Mucosa of rectum (tissue), 2 donors: ENCODE results near the gene AZU1.
"Not testable (repeated sequence)": the region's sequence is repeated elsewhere in the genome, so short reads cannot be mapped to it uniquely, and the experiment has no call there.

Source experiments
- H3K27ac ChIP-seq, 2 donors: one replicate each; pipeline ENCODE4 v1.7.0; 2013; ENCODE audit warnings: inconsistent platforms in 2 of 2, low read depth in 2 of 2, low read length in 2 of 2
- H3K27me3 ChIP-seq, 2 donors: one replicate each; pipeline ENCODE4 v1.7.0; 2013; ENCODE audit warnings: low read length in 2 of 2; ENCODE audit not compliant: control insufficient read depth in 2 of 2, insufficient read depth in 2 of 2
- H3K36me3 ChIP-seq, 2 donors: one replicate each; pipeline ENCODE4 v1.7.0; 2013; ENCODE audit warnings: low read length in 2 of 2; ENCODE audit not compliant: control insufficient read depth in 2 of 2, insufficient read depth in 2 of 2
- H3K4me1 ChIP-seq, 2 donors: one replicate each; pipeline ENCODE4 v1.7.0; 2013; ENCODE audit warnings: low read length in 2 of 2, mild to moderate bottlenecking in 1 of 2; ENCODE audit not compliant: control insufficient read depth in 2 of 2, insufficient read depth in 2 of 2
- H3K4me3 ChIP-seq, 2 donors: one replicate each; pipeline ENCODE4 v1.7.0; 2013; ENCODE audit warnings: low read length in 2 of 2
- H3K9ac ChIP-seq, 2 donors: one replicate each; pipeline ENCODE4 v1.7.0; 2013; ENCODE audit warnings: low read length in 2 of 2, low read depth in 1 of 2, mild to moderate bottlenecking in 1 of 2
- H3K9me3 ChIP-seq, 2 donors: one replicate each; pipeline ENCODE4 v1.7.0; 2013; ENCODE audit warnings: low read length in 2 of 2; ENCODE audit not compliant: control insufficient read depth in 2 of 2
- donor health status: healthy.
- donor health status: Normal muscosa, but diverticular disease.

Gene AZU1

DNA sequence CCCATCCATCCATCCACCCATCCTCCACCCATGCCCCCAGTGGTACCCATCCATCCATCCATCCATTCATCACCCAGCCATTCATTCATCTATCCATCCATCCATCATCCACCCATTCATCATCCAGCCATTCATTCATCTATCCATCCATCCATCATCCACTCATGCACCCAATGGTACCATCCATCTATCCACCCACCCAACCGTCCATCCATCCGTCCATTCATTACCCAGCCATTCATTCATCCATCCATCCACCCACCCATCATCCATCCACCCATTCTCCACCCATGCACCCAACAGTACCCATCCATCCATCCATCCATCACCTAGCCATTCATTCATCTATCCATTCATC, 11.2 kb upstream of the AZU1 start:
- no peak overlapping the region for H3K4me3 ChIP-seq
- H3K36me3 ChIP-seq, result peaks cover 5 to 6% of the 10 kb centered on the region in 2 donors
- no peaks in the 10 kb centered on the region for H3K27me3 ChIP-seq
- no peak overlapping the region for H3K27ac ChIP-seq
- no peaks in the 10 kb centered on the region for H3K4me1 ChIP-seq
- no peaks in the 10 kb centered on the region for H3K9me3 ChIP-seq
- H3K9ac ChIP-seq, result no peak overlapping the region

DNA sequence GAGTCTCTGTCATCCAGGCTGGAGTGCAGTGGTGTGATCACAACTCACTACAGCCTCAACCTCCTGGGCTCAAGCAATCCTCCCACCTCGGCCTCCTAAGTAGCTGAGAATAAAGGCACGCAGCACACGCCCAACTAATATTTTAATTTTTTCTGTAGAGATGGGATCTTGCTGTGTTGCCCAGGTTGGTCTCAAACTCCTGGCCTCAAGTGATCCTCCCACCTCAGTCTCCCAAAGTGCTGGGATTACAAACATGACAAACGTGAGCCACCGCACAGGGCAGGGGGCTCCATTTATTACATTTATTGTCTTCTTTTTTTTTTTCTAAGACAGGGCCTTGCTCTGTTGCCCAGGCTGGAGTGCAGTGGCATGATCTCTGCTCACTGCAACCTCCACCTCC, 7.4 kb upstream of the AZU1 start:
- H3K27me3 ChIP-seq, H3K9me3 ChIP-seq, H3K36me3 ChIP-seq: not testable (repeated sequence)

DNA sequence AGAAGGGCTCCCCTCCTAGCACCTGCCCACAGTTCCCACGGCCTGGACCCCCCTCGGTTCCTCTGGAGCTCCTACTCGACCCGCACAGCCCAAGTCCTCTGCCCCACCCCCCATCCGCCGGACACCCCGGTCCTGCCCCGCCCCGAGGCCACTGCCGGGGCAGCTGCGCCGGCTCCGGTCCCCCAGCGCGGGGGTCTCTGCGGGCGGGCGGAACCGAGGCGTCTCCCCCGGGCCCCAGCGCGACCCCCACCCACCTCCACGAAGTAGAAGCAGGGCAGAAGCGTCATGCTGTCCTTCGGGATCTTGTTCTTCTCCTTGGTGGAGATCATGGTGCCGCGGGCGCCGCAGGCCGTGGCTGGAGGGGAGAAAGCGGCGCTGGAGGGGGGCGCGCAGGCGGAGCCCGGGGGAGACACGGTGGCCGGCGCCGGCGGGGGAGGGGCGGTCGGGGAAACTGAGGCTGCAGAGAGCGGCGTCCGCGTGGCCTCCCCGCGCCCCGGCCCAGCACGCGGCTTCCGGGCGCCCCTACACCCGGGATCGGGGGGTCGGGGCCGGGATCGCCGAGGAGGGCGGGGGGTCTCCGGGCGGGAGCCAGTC, 6.3 kb upstream of the AZU1 start:
- Histone ChIP-seq H3K27ac (no peak overlapping the region), H3K4me3 (no peak overlapping the region), H3K4me1 (peaks cover 0 to 2% of the 10 kb centered on the region in 2 donors), H3K9me3 (no peaks in the 10 kb centered on the region), H3K27me3 (peaks cover 2 to 5% of the 10 kb centered on the region in 2 donors), H3K9ac (no peak overlapping the region), H3K36me3 (no peaks in the 10 kb centered on the region)

More for the DNA sequence above, 7.4 kb upstream of the AZU1 start:
- not testable (repeated sequence) for H3K4me3 ChIP-seq, H3K9ac ChIP-seq, H3K27ac ChIP-seq, H3K4me1 ChIP-seq

GRCh38 chr19:821825-822503, 5.7 kb upstream of the AZU1 start, which contains the start of gene PLPPR3:
Gene PLPPR3, minus strand, starts transcription at chr19:821955. Its CDS starts 396 bp downstream, at chr19:821559.
- Histone ChIP-seq H3K4me3 (no peak within 1 kb of the TSS), H3K9me3 (no peaks in the 10 kb centered on the region), H3K4me1 (peaks cover 0 to 2% of the 10 kb centered on the region in 2 donors), H3K27me3 (peaks cover 2 to 5% of the 10 kb centered on the region in 2 donors), H3K9ac (no peak within 1 kb of the TSS), H3K36me3 (no peaks in the 10 kb centered on the region), H3K27ac (no peak within 1 kb of the TSS)

- H3K27ac ChIP-seq, result no peak overlapping the region
- H3K9me3 ChIP-seq, result no peaks in the 10 kb centered on the region
- H3K9ac ChIP-seq, result no peak overlapping the region
- no peak overlapping the region for H3K4me3 ChIP-seq
- H3K36me3 ChIP-seq, result no peaks in the 10 kb centered on the region
- H3K4me1 ChIP-seq, result peaks cover 0 to 2% of the 10 kb centered on the region in 2 donors
- peaks cover 2 to 7% of the 10 kb centered on the region in 2 donors for H3K27me3 ChIP-seq
These were observed 4.0 kb upstream of the AZU1 start for GRCh38 chr19:823565-824121.

GRCh38 chr19:824885-825284, 2.8 kb upstream of the AZU1 start:
- peaks cover 0 to 2% of the 10 kb centered on the region in 2 donors for H3K4me1 ChIP-seq
- no peak overlapping the region for H3K4me3 ChIP-seq
- H3K36me3 ChIP-seq, result no peaks in the 10 kb centered on the region
- H3K9me3 ChIP-seq, result no peaks in the 10 kb centered on the region
- H3K27ac ChIP-seq, result no peak overlapping the region
- no peak overlapping the region for H3K9ac ChIP-seq
- H3K27me3 ChIP-seq, result peaks cover 6 to 7% of the 10 kb centered on the region in 2 donors

DNA sequence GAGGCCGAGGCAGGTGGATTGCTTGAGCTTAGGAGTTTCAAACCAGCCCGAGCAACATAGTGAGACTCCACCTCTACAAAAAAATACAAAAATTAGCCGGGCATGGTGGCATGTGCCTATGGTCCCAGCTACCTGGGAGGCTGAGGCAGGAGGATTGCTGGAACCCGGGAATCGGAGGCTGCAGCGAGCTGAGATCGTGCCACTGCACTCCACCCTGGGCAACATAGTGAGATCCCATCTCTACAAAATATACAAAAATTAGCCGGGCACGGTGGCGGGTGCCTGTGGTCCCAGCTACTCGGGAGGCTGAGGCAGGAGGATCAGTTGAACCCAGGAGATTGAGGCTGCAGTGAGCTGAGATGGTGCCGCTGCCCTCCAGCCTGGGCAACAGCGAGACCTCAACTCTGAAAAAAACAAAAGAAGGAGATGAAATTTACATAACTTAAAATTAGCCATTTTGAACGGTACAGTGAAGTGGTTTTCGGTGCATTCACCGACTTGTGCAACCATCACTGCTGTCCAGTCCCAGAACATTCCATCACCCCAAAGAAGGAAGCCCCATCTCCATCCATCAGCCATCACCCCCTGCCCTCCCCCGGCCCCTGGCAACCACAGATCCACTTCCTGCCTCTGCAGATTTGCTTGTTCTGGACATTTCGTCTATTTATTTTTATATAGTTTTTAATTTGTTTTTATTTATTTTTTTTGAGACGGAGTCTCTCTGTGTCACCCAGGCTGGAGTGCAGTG, 1.6 kb upstream of the AZU1 start:
- H3K9me3 ChIP-seq, result no peaks in the 10 kb centered on the region
- peaks cover 9 to 13% of the 10 kb centered on the region in 2 donors for H3K27me3 ChIP-seq
- peaks cover 0 to 2% of the 10 kb centered on the region in 2 donors for H3K4me1 ChIP-seq
- no peak overlapping the region for H3K4me3 ChIP-seq
- no peak overlapping the region for H3K27ac ChIP-seq
- H3K36me3 ChIP-seq, result no peaks in the 10 kb centered on the region
- no peak overlapping the region for H3K9ac ChIP-seq

DNA sequence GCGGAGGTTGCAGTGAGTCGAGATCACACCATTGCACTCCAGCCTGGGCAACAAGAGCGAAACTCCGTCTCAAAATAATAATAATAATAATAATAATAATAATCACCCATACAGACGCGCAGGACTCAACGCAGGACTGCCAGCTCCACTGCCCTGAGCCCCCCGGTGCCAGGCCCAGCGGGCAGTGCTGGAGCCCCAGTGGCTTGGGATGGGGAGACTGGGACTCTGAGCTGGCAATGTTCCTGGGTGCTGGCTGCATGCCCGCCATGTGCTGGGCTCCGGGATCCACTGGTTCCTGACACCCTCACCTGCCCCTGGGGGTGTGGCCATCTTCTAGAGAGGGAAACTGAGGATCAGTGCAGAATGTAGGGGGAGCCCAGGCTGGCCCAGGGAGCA, 325 bp upstream of the AZU1 start:
- peaks cover 0 to 2% of the 10 kb centered on the region in 2 donors for H3K4me1 ChIP-seq
- no peaks in the 10 kb centered on the region for H3K36me3 ChIP-seq
- no peak overlapping the region for H3K9ac ChIP-seq
- H3K27me3 ChIP-seq, result peaks cover 10 to 13% of the 10 kb centered on the region in 2 donors
- no peak overlapping the region for H3K4me3 ChIP-seq
- H3K27ac ChIP-seq, result no peak overlapping the region
- no peaks in the 10 kb centered on the region for H3K9me3 ChIP-seq

DNA sequence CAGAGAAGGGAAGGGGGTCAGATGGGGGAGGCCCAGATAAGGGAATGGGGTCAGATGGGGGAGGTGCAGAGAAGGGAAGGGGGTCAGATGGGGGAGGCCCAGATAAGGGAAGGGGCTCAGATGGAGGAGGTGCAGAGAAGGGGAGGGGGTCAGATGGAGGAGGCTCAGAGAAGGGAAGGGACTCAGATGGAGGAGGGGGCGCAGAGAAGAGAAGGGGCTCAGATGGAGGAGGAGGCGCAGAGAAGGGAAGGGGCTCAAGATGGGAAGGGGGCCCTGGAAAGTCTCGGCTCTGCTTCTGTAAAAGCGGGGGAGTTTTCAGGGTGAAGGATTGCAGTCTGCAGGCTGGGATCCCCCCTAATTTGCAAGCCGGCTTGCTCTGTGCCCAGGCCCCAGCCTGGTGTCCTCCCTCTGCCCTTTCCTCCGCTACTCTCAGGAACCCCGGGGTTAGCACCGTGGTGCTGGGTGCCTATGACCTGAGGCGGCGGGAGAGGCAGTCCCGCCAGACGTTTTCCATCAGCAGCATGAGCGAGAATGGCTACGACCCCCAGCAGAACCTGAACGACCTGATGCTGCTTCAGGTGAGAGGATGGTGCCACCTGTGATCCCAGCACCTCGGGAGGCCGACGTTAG, 1.6 kb downstream of the AZU1 start:
- H3K27me3 ChIP-seq, result peaks cover 9 to 11% of the 10 kb centered on the region in 2 donors
- no peak overlapping the region for H3K4me3 ChIP-seq
- H3K4me1 ChIP-seq, result no peaks in the 10 kb centered on the region
- no peaks in the 10 kb centered on the region for H3K9me3 ChIP-seq
- H3K9ac ChIP-seq, result no peak overlapping the region
- no peaks in the 10 kb centered on the region for H3K36me3 ChIP-seq
- no peak overlapping the region for H3K27ac ChIP-seq
